Neural cell (in vitro differentiated cells): Measurements from ENCODE around the gene KAT8. TPM values are rescaled to one million over a fixed set of nuclear protein-coding genes. Genes with fewer than 3 reads are reported as not detected.

ENCODE experiments used
- H2AFZ ChIP-seq: fragments of 200-600, 300-800 bp; sonication (generic), shearing (Covaris generic); 2 replicates; pipeline ENCODE4 v1.6.0; 2014; ENCODE audit warnings: low read depth, mild to moderate bottlenecking, antibody characterized with exemption, low read length, moderate library complexity
- H3F3A ChIP-seq: fragments of 200-600 bp; shearing (Covaris generic); 2 replicates; pipeline ENCODE4 v1.6.1; 2016; ENCODE audit warnings: mild to moderate bottlenecking, moderate library complexity, mixed read lengths, antibody characterized with exemption, low read length; ENCODE audit not compliant: insufficient read depth, poor library complexity, severe bottlenecking
- H3K27ac ChIP-seq: fragments of 200-600, 300-800 bp; sonication (generic), shearing (Covaris generic); 2 replicates; pipeline ENCODE4 v1.5.1; 2014; ENCODE audit warnings: mild to moderate bottlenecking, low read length, moderate library complexity
- H3K27me3 ChIP-seq: fragments of 300-800, 200-600 bp; sonication (generic), shearing (Covaris generic); 2 replicates; pipeline ENCODE4 v1.6.0; 2014; ENCODE audit warnings: mild to moderate bottlenecking, low read depth, low read length, moderate library complexity; ENCODE audit not compliant: insufficient read depth
- H3K36me3 ChIP-seq: fragments of 300-800, 200-600 bp; sonication (generic), shearing (Covaris generic); 2 replicates; pipeline ENCODE4 v1.5.1; 2014; ENCODE audit warnings: mild to moderate bottlenecking, antibody characterized with exemption, low read length, moderate library complexity; ENCODE audit not compliant: insufficient read depth
- H3K4me2 ChIP-seq: fragments of 300-800, 200-600 bp; sonication (generic), shearing (Covaris generic); 2 replicates; pipeline ENCODE4 v1.6.0; 2014; ENCODE audit warnings: mild to moderate bottlenecking, low read length
- H3K4me3 ChIP-seq: fragments of 300-800, 200-600 bp; sonication (generic), shearing (Covaris generic); 2 replicates; pipeline ENCODE4 v1.5.1; 2014; ENCODE audit warnings: mild to moderate bottlenecking, low read length, moderate library complexity
- H3K79me2 ChIP-seq: fragments of 200-600 bp; shearing (Covaris generic); replicated peaks from 2 replicates; pipeline ENCODE4 v1.6.0; 2014; ENCODE audit warnings: mild to moderate bottlenecking, low read length, moderate library complexity; ENCODE audit not compliant: insufficient read depth
- H3K9ac ChIP-seq: fragments of 300-800, 200-600 bp; sonication (generic), shearing (Covaris generic); 2 replicates; pipeline ENCODE4 v1.6.1; 2016; ENCODE audit warnings: mild to moderate bottlenecking, low read length, mixed read lengths
- H3K9me2 ChIP-seq: fragments of 200-600 bp; shearing (Covaris generic); 2 replicates; pipeline ENCODE4 v1.6.1; 2016; ENCODE audit warnings: mild to moderate bottlenecking, low read length, mixed read lengths; ENCODE audit not compliant: insufficient read depth
- H3K9me3 ChIP-seq: fragments of 200-600, 300-800 bp; sonication (generic), shearing (Covaris generic); 2 replicates; pipeline ENCODE4 v1.6.1; 2016; ENCODE audit warnings: mild to moderate bottlenecking, mixed run types, low read length, moderate library complexity, mixed read lengths
- H4K20me1 ChIP-seq: fragments of 200-600 bp; shearing (Covaris generic); 2 replicates; pipeline ENCODE4 v1.6.1; 2016; ENCODE audit warnings: mild to moderate bottlenecking, mixed run types; ENCODE audit not compliant: insufficient read depth
- EP300 ChIP-seq: fragments of 450-650 bp; conservative IDR thresholded peaks from 2 replicates; pipeline ENCODE4 v1.6.1; 2014; ENCODE audit warnings: antibody characterized with exemption, mild to moderate bottlenecking, moderate library complexity; ENCODE audit not compliant: poor library complexity, severe bottlenecking
- EZH2 ChIP-seq: fragments of 200-600, 300-800 bp; shearing (Covaris generic), sonication (generic); IDR thresholded peaks from 2 replicates; pipeline ENCODE4 v1.6.1; 2014; ENCODE audit warnings: antibody characterized with exemption, low read length, borderline replicate concordance, mild to moderate bottlenecking; ENCODE audit not compliant: insufficient read depth, poor library complexity, severe bottlenecking
- MXI1 ChIP-seq: fragments of 450-650 bp; conservative IDR thresholded peaks from 2 replicates; pipeline ENCODE4 v1.6.1; 2014; ENCODE audit warnings: antibody characterized with exemption, mild to moderate bottlenecking; ENCODE audit not compliant: poor library complexity, severe bottlenecking
- POLR2AphosphoS5 ChIP-seq: IDR thresholded peaks from 2 replicates; pipeline ENCODE4 v1.6.1; 2012
- RAD21 ChIP-seq: fragments of 450-650 bp; conservative IDR thresholded peaks from 2 replicates; pipeline ENCODE4 v1.6.1; 2014; ENCODE audit warnings: antibody characterized with exemption, mild to moderate bottlenecking, moderate library complexity
- SMC3 ChIP-seq: fragments of 450-650 bp; conservative IDR thresholded peaks from 2 replicates; pipeline ENCODE4 v1.6.1; 2014; ENCODE audit warnings: antibody characterized with exemption, mild to moderate bottlenecking, moderate library complexity; ENCODE audit not compliant: poor library complexity
- TAF1 ChIP-seq: IDR thresholded peaks from 2 replicates; pipeline ENCODE4 v1.6.1; 2012; ENCODE audit warnings: low read depth
- polyA plus RNA-seq: library from polyadenylated mRNA; depleted of rRNA; stranded (reverse); fragments of >200 nt; gene quantifications from 2 replicates; pipeline ENCODE4 v1.2.3, GENCODE V29; 2014
- TF ChIP-seq, protein P1 (sequence below): IDR thresholded peaks from 2 replicates; pipeline ENCODE4 v1.6.1; 2012; ENCODE audit warnings: borderline replicate concordance
- TF ChIP-seq, protein P2 (sequence below): fragments of 450-650 bp; IDR thresholded peaks from 2 replicates; pipeline ENCODE4 v1.5.1; 2014; ENCODE audit warnings: antibody characterized with exemption, mild to moderate bottlenecking, moderate library complexity; ENCODE audit not compliant: poor library complexity, severe bottlenecking

The KAT8 gene
- polyA plus RNA-seq, 1 donor from 2014 or later, result 98.0 TPM

DNA sequence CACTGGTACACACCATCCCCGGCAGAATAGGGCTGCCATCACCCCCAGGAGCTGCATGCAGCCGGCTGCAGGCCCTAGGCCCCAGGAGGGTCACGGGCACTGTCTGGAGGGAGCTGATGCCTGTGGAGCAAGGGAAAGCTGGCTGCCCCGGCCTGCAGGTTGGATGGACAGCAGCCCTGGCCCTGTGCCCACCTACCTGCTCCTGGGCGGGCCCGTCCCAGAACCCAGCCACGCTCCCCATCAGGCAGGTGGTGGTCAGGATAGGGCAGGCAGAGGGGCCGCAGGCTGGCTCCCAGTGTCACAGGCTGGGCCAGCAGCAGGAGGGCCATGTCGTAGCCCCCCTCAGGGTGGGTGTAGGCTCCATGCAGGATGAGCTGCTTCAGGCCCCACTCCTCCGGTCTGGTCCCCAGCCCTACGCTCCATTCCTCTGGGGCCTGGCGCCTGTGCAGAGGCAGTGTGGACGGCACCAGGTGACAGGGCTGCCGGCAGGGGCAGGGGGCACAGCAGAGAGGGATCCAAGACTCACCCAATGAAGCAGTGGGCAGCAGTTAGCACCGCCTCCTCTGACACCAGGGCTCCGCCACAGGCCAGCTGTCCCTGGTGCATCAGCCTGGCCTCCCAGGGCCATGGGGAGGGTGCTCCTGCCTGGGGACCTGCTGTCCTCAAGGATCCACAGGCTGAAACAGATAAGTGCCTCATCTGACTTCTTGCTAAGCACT is 32.7 kb upstream of the KAT8 start:
- no peaks in the 10 kb centered on the region for H3K9me3 ChIP-seq
- H3F3A ChIP-seq, result no peaks in the 10 kb centered on the region
- no peaks in the 10 kb centered on the region for H3K9me2 ChIP-seq
- no peak overlapping the region for H3K27ac ChIP-seq
- H3K4me2 ChIP-seq, result no peak overlapping the region
- no peak overlapping the region for H3K4me3 ChIP-seq
- no peaks in the 10 kb centered on the region for H3K27me3 ChIP-seq
- no peaks in the 10 kb centered on the region for H3K79me2 ChIP-seq
- no peak overlapping the region for H3K9ac ChIP-seq
- no peak overlapping the region for H2AFZ ChIP-seq
- no peaks in the 10 kb centered on the region for H4K20me1 ChIP-seq
- peaks cover 5% of the 10 kb centered on the region for H3K36me3 ChIP-seq
- no peak for TF ChIP-seq SMC3
- no peak for TF ChIP-seq EP300
- TF ChIP-seq, protein P1, sequence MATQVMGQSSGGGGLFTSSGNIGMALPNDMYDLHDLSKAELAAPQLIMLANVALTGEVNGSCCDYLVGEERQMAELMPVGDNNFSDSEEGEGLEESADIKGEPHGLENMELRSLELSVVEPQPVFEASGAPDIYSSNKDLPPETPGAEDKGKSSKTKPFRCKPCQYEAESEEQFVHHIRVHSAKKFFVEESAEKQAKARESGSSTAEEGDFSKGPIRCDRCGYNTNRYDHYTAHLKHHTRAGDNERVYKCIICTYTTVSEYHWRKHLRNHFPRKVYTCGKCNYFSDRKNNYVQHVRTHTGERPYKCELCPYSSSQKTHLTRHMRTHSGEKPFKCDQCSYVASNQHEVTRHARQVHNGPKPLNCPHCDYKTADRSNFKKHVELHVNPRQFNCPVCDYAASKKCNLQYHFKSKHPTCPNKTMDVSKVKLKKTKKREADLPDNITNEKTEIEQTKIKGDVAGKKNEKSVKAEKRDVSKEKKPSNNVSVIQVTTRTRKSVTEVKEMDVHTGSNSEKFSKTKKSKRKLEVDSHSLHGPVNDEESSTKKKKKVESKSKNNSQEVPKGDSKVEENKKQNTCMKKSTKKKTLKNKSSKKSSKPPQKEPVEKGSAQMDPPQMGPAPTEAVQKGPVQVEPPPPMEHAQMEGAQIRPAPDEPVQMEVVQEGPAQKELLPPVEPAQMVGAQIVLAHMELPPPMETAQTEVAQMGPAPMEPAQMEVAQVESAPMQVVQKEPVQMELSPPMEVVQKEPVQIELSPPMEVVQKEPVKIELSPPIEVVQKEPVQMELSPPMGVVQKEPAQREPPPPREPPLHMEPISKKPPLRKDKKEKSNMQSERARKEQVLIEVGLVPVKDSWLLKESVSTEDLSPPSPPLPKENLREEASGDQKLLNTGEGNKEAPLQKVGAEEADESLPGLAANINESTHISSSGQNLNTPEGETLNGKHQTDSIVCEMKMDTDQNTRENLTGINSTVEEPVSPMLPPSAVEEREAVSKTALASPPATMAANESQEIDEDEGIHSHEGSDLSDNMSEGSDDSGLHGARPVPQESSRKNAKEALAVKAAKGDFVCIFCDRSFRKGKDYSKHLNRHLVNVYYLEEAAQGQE, result no peak
- TF ChIP-seq, protein P2, sequence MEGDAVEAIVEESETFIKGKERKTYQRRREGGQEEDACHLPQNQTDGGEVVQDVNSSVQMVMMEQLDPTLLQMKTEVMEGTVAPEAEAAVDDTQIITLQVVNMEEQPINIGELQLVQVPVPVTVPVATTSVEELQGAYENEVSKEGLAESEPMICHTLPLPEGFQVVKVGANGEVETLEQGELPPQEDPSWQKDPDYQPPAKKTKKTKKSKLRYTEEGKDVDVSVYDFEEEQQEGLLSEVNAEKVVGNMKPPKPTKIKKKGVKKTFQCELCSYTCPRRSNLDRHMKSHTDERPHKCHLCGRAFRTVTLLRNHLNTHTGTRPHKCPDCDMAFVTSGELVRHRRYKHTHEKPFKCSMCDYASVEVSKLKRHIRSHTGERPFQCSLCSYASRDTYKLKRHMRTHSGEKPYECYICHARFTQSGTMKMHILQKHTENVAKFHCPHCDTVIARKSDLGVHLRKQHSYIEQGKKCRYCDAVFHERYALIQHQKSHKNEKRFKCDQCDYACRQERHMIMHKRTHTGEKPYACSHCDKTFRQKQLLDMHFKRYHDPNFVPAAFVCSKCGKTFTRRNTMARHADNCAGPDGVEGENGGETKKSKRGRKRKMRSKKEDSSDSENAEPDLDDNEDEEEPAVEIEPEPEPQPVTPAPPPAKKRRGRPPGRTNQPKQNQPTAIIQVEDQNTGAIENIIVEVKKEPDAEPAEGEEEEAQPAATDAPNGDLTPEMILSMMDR, result no peak
- TF ChIP-seq RAD21, result no peak
- TF ChIP-seq EZH2, result no peak

DNA sequence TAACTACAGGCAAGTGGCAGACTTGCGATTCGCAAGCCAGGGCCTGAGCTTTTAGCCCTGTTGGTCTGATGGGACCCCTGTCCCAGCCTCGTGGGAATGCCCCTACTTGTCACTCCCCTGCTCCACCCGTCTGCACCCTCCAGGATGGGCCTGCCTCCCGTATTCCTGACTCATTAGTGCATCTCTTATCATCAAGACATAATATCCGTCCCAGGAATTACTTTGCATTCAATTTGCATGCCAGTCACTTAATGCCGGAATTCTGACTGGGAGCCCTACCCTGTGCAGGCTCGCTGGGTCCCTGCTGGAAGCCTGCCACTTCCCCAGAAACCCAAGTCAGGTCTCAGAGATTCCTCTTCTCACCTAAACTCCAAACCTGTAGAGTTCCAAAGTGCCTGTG is 32.1 kb upstream of the KAT8 start:
- no peak overlapping the region for H3K9ac ChIP-seq
- H3K79me2 ChIP-seq, result no peaks in the 10 kb centered on the region
- TF ChIP-seq EP300, result no peak
- no peak for TF ChIP-seq POLR2AphosphoS5
- TF ChIP-seq, protein P1, result no peak
- TF ChIP-seq EZH2, result no peak
- TF ChIP-seq MXI1, result no peak
- TF ChIP-seq SMC3, result no peak
- TF ChIP-seq, protein P2, result no peak
- no peak for TF ChIP-seq TAF1
- no peak for TF ChIP-seq RAD21
- H3F3A ChIP-seq, result no peaks in the 10 kb centered on the region
- no peaks in the 10 kb centered on the region for H3K9me3 ChIP-seq
- H2AFZ ChIP-seq, result no peak overlapping the region
- peaks cover 5% of the 10 kb centered on the region for H3K36me3 ChIP-seq
- H4K20me1 ChIP-seq, result no peaks in the 10 kb centered on the region
- no peak overlapping the region for H3K4me2 ChIP-seq
- H3K27ac ChIP-seq, result no peak overlapping the region
- no peaks in the 10 kb centered on the region for H3K27me3 ChIP-seq
- H3K9me2 ChIP-seq, result no peaks in the 10 kb centered on the region
- H3K4me3 ChIP-seq, result no peak overlapping the region
